Right ventricle myocardium inferior (tissue), 1 donor: Measurements from ENCODE around the gene EPM2AIP1. TPM values are rescaled to one million over a fixed set of nuclear protein-coding genes. Genes with fewer than 3 reads are reported as not detected.
"Not testable (repeated sequence)": the region's sequence is repeated elsewhere in the genome, so short reads cannot be mapped to it uniquely, and the experiment has no call there.

Experiments
- ATAC-seq: fragments of 200-7000 bp; cut with Tn5 transposase; one replicate; pipeline ENCODE4 v1.9.1; 2020; ENCODE audit warnings: mild to moderate bottlenecking, moderate library complexity
- DNase-seq: peaks from one replicate; pipeline ENCODE4 v3.0.0; 2021; ENCODE audit errors: missing footprints
- intact Hi-C: fragments of 100-400 bp; cut with DNase I; formaldehyde crosslinking; loops from one replicate; pipeline ENCODE4 v1.11.0; 2022
- total RNA-seq: library from RNA; stranded (reverse); fragmentation: NEBNext Ultra II Directional; extraction: Animal tissue kit (Norgen Biotek cat#: 25700); gene quantifications from one replicate; pipeline ENCODE4 v1.2.1, GENCODE V29; 2021
- donor health status: DM: no; HTN: yes; CAD: no; lungs with severe emphysema.

EPM2AIP1 gene
- total RNA-seq, 1 donor from 2014 or later: 19.8 TPM

- intact Hi-C loops: no loop called here
- no peak for DNase-seq
- ATAC-seq: no peak
These were observed 32.4 kb downstream of the EPM2AIP1 start for GRCh38 chr3:36960502-36960901.

- DNase-seq: no peak
- ATAC-seq: no peak
- intact Hi-C loops: loop anchor here (1.0 to 2.0 kb wide), 2 partner anchors 56 to 231 kb away; no protein-coding TSS in a partner anchor
These were observed 33.1 kb downstream of the EPM2AIP1 start for GRCh38 chr3:36959821-36960220.

GRCh38 chr3:36957862-36958686, 34.9 kb downstream of the EPM2AIP1 start:
- DNase-seq (no peak), ATAC-seq (no peak)
- intact Hi-C loops: loop anchor here (2.0 kb wide), 1 partner anchor 229 kb away; no protein-coding TSS in a partner anchor

- no peak for DNase-seq
- intact Hi-C loops: no loop called here
- ATAC-seq: no peak
These were observed 35.9 kb downstream of the EPM2AIP1 start for GRCh38 chr3:36957063-36957462.

GRCh38 chr3:36956155-36956554, 36.8 kb downstream of the EPM2AIP1 start:
- intact Hi-C loops: no loop called here
- DNase-seq (no peak), ATAC-seq (no peak)

GRCh38 chr3:36954452-36955134, 38.3 kb downstream of the EPM2AIP1 start:
- ATAC-seq (no peak), DNase-seq (no peak)
- intact Hi-C loops: no loop called here

- DNase-seq, ATAC-seq, intact Hi-C loops: not testable (repeated sequence)
These were observed 45.1 kb downstream of the EPM2AIP1 start for GRCh38 chr3:36947814-36948213.

- peak; percentile 6 for ATAC-seq
- DNase-seq: no peak
- intact Hi-C loops: no loop called here
These were observed 47.5 kb downstream of the EPM2AIP1 start for GRCh38 chr3:36945333-36945980.

GRCh38 chr3:36944641-36945270, 48.2 kb downstream of the EPM2AIP1 start, which contains the start of gene TRANK1:
Gene TRANK1 (minus strand): TSS chr3:36945054. CDS start chr3:36944809, 245 bp downstream.
- DNase-seq: peak; percentile 79
- ATAC-seq: peak; percentile 72
- intact Hi-C loops: no loop called here

- DNase-seq (peak; percentile 81), ATAC-seq (peak; percentile 74)
These were observed 48.8 kb downstream of the EPM2AIP1 start for GRCh38 chr3:36944012-36944640.

GRCh38 chr3:36943601-36944000, 49.3 kb downstream of the EPM2AIP1 start:
- DNase-seq (no peak), ATAC-seq (no peak)
- intact Hi-C loops: no loop called here

More at GRCh38 chr3:36944012-36944640, 48.8 kb downstream of the EPM2AIP1 start:
- intact Hi-C loops: no loop called here

- no peak for ATAC-seq
- intact Hi-C loops: no loop called here
These were observed 50.2 kb downstream of the EPM2AIP1 start for GRCh38 chr3:36942638-36943248.

GRCh38 chr3:36941658-36942057, 51.3 kb downstream of the EPM2AIP1 start:
- ATAC-seq (no peak), DNase-seq (no peak)
- intact Hi-C loops: no loop called here

More at GRCh38 chr3:36942638-36943248, 50.2 kb downstream of the EPM2AIP1 start:
- DNase-seq: no peak

GRCh38 chr3:36941162-36941561, 51.8 kb downstream of the EPM2AIP1 start:
- intact Hi-C loops: no loop called here
- DNase-seq: no peak
- no peak for ATAC-seq

- DNase-seq: no peak
- intact Hi-C loops: no loop called here
- no peak for ATAC-seq
These were observed 55.4 kb downstream of the EPM2AIP1 start for GRCh38 chr3:36937492-36937891.
